T-helper 22 cell (primary cell): Measurements from ENCODE around the gene MGLL.
"Not testable (repeated sequence)": the region's sequence is repeated elsewhere in the genome, so short reads cannot be mapped to it uniquely, and the experiment has no call there.

Experiments used
- DNase-seq: peaks from one replicate; pipeline ENCODE4 v3.0.0-alpha.2; 2020; ENCODE audit warnings: low read depth

MGLL gene

GRCh38 chr3:127707851-127708411 lies 114.4 kb downstream of the MGLL start:
- DNase-seq: no peak

- DNase-seq: no peak
Observed at GRCh38 chr3:127706785-127707351, 115.4 kb downstream of the MGLL start.

DNA sequence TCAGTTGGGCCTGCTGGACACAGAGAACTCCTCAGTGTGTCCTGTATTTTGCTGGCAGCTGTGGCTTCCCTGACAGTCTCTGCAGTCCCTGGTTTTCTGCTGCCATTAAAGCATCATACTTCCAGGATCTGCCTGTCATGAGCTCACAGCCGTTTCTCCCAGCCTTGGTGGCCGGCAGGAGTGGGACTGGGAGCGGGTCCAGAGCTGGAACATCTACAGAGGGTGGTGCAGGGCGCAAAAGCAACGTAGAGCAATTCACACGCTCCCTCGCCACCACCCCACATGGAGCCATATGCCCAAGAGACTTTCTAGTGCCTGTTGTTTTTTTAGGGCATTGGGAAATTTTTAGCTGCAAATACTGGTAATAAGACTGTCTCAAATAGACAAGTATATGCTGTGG lies 116.0 kb downstream of the MGLL start:
- DNase-seq: no peak

DNA sequence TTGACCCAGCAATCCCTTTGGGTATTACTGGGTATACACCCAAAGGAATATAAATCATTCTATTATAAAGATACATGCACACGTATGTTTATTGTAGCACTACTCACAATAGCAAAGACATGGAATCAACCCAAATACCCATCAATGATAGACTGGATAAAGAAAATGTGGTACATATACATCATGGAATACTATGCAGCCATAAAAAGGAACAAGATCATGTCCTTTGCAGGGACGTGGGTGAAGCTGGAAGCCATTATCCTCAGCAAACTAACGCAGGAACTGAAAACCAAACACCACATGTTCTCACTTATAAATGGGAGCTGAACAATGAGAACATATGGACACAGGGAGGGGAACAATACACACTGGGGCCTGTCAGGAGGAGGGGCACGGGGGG lies 117.5 kb downstream of the MGLL start:
- DNase-seq: not testable (repeated sequence)

DNA sequence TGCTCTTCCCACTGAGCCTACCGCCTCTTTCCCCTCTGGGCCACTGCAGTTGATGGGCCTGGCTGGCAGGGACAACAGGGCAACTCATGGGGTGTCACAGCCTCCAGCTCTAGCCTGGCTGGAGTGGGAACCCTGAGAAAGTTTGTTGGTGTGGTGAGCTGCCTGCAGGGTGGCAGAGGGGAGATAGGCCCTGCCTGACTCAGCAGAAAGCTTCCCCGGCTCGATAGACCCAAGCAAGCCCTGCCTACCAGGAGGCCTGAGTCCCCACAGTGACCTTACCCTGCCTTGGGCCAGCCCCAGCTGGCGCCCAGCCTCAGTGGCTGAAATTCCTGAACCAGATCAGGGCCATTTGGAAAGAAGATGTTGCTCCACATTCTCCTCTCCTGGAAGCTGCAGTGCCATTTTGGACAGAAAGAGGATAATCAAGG lies 120.2 kb downstream of the MGLL start:
- no peak for DNase-seq

GRCh38 chr3:127701280-127701911 lies 120.9 kb downstream of the MGLL start:
- no peak for DNase-seq

GRCh38 chr3:127700406-127700805 lies 121.9 kb downstream of the MGLL start:
- no peak for DNase-seq

DNA sequence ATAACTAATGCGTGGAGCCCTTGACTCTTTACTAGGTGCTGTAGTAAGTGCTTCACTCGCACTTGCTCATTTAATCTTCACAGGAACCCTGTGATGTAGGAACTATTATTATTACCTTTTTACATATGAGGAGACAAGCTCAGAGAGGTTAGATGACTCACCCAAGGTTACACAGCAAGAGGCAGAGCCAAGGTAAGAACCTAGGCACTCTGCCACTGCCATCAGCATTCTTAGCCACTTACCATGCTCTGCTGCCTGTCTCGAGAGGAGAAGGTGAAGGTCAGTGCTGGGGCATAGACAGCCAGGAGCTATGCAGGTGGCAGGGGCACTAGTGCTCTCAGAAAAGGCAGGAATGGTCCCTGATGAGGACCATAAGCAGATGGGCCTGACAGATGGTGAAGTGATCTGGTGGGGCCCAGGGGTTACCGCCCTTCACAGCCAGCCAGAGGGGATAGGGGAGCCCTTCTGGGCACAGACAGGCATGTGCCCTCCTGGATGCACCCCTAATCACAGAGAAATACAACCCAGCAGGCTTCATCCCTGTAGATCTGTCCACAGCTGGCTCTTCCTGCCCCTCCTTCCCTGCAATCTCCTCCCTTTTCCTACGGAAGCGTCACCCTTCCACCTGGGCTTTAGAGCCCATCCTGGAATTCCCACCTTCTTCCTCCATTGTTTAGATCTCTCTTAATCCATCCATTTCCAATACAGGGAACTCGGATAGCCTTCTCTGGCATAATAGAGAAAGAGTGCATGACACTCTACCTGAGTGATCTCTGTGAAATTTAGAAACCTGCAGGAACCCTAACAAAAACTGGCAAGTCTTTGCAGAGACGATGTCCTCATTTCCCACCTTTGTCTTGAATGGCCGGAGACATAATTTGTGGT lies 122.7 kb downstream of the MGLL start:
- DNase-seq: no peak

DNA sequence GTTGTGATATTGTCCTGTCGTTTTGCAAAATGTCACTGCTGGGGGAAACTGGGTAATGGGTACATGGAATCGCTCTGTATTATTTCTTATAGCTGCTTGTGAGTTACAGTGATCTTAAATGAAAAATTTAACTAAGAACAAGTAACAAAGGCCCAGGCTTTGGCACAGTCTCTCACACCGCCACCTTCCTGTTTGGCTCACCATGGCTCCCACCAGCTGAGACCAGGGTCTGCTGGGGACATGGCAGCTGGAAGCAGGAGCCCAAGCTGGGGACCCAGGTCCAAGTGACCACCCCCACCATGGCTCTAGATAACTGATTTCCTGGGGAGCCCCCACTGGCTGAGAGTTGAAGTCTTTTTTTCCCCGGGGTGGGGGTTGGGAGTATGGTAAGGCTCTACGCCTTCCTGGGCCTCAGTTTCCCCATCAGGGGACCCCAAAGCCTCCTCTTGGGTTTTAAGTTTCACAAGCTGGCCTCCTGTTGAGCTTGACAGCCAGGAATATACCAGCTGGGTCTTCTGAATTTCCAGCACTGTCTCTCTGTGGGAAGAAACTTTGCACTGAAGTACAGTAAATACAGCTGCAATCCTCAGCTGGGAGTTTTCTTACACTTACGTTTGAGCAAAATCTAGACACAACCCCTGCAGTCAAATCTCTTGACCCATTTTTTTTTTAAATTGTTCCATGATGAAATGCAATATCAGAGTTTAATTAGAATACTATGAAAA lies 123.5 kb downstream of the MGLL start:
- no peak for DNase-seq

- no peak for DNase-seq
Observed at GRCh38 chr3:127698286-127698685, 124.0 kb downstream of the MGLL start.

DNA sequence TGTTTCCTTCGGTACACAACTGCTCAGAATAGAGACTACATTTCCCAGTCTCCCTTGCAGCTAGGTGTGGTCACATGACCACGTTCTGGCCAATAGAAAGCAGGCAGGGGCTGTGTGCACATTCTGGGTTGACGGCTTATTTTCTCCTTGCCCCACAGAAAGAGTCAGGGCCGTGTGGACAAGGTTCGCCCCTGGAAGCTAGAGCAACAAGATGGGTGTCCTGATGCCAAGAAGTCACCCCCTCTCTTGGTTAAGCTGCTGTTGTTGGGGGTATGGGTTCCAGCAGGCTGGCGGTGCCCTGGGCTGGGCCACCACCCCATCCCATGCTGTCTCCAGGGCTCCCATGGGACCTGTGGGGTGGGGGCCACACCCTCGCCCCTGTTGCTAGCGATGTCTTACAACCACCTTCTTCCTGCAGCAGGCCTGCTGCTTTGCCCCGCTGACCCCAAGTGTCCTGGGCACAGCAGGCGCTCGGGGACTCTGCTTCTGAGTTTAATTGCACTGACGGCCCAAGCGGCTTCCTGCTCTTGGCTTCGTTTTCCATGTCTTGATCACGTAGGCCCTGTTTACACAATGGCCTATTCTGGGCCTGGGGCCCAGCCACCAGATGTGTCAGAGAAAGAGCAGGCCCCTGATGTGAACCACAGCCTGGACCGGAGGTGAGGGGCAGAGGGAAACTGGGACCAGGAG lies 124.6 kb downstream of the MGLL start:
- DNase-seq: peak; percentile 13

GRCh38 chr3:127694467-127695215 lies 127.7 kb downstream of the MGLL start:
- no peak for DNase-seq

GRCh38 chr3:127693336-127693843 lies 128.9 kb downstream of the MGLL start:
- DNase-seq: no peak

DNA sequence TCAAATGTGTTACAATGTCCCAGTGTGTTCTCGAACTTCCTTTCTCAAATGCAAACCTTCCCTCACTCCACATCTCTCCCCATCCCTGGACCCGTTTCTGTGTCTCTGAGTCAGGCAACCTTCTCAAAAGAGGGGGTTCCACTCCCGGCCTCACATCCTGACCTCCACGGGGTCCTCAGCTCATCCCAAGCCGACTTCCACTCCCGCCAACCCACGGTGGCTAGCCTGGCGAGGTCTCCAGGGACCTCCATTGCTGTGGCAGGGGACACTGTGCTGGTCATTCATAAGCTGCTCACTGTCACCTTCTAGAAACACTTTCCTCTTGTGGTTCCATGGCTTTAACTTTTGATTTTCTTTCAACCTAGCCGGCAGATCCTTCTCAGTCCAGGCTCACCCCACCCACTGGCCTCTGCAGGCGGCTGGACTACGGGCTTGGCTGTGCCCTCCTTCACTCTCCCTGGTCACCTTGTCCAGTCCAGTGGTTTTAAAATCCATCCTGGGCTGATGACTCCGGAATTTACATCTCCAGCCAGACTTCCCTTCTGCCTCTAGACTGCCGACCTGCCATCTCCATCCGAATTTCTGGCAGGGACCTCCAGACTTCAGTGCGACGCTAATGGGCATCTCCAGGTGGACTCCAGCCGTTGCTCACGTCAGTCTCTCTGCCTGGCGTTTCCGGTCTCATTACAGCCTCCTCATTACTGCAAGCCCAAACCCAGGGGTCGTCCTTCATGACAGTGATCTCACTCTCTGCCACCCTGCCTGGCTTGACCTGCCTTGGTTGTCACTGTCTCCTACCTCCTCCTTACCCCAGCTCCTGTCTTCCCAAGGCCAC lies 129.6 kb downstream of the MGLL start:
- no peak for DNase-seq

GRCh38 chr3:127691974-127692373 lies 130.3 kb downstream of the MGLL start:
- DNase-seq: no peak

GRCh38 chr3:127691489-127691888 lies 130.8 kb downstream of the MGLL start:
- no peak for DNase-seq

- no peak for DNase-seq
Observed at GRCh38 chr3:127690823-127691452, 131.4 kb downstream of the MGLL start.

- DNase-seq: no peak
Observed at GRCh38 chr3:127690106-127690505, 132.2 kb downstream of the MGLL start.

DNA sequence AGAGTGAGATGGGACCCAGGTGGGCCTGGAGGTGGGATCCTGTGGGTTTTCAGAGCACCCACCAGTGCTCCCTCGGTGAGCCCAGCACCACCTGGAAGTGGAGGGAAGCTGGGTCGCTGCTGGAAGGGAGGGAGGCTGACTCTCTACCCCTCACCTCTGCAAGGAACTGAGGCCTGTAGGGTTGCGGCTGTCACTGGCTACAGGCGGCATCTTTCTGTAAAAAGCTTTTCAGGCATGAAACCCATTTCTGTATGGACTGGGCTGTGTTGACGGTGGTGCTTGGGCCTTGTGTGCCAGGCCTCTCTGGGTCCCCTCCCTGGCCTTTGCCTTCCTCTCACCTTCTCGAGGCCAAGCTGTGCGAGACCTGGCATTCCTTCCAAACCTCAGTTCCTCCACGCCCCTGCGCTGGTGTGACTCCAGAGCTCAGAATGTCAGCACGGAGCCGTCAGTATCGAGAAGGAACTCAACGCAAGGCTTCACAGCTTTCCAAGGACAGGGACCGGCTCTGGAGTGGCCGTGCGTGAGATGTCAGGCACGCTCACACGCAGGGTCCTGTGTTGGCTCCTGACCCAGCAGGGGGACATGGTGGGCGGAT lies 133.0 kb downstream of the MGLL start:
- DNase-seq: no peak
